HG02973 (cell line): ENCODE data around the gene NELL2.
A peak's percentile ranks its signal among the peaks of the same experiment; 100 is the strongest.
"Not testable (repeated sequence)": the region's sequence is repeated elsewhere in the genome, so short reads cannot be mapped to it uniquely, and the experiment has no call there.

ENCODE experiments used
- ATAC-seq: cut with Tn5 transposase; IDR thresholded peaks from one replicate; pipeline ENCODE4 v1.9.1; 2021; ENCODE audit warnings: moderate library complexity; ENCODE audit not compliant: unreplicated experiment

NELL2 gene

DNA sequence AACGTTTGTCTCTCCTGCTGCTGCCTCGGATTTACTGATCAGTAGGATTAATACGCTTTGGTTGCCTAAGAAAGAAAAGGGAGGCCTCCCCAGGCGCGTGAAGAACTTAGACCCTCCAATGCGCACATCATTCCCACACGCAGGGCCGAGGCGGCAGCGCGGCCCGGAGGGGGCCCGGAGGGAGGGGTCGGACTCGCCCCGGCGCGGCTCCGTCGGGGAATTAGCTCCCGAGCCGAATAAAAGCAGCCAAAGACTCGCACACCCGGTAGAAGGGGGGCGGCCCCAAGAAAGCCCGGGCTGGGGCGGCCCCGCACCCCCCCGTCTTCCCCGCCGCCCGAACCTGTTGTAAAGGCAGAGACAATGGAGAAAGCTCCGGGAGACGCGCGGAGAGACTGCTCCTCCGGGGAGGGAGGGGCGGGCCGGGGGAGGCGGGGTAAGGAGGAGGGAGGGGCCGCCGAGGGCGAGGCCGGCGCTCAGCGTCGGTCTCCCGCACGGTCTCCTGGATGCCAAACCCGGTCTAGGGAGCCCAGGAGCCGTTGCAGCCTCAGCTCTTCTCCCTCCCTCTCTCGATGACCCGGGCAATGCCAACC lies at the start of gene NELL2:
NELL2 (minus strand) TSS at position 362 of the 590 bp plus-strand sequence. CDS start 446 bp downstream, outside the sequence.
- ATAC-seq, result no peak

DNA sequence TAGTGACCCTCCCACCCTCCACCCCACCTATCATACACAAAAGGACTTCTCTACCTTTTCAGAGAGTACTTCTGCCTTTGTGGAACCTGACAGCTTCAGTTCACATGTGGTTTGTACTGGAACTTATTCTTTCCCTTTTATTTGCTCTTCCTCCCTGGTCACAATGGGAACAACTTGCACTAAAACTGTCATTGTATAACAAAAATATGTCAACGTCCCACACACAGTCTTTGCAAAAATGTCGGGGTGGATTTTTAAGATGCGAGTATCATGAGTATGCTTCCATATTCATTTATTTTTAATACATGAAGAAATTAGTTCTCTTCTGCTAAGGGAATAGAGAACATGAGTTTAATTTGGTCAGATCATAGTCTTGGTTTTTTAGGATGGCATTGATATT lies 45.6 kb upstream of the NELL2 start:
- ATAC-seq, result no peak

DNA sequence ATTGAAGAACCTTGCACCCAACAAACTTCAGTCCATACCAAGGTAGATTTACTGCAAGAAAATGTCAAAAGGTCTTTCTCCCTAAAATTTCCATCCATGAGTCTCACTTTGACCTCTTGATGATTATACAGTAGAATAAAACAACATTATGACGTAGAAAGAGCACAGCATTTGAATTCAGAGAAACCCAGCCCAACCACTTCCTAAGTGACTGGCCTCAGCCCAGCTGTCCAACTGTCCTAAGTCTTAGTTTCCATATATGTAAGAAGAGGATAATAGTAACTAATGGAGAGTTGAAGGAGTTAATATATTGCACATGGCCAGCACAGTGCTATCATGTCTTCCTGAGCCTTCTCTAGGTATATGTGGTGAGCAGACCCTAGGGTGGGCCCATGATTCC lies 41.0 kb upstream of the NELL2 start:
- ATAC-seq, result no peak

DNA sequence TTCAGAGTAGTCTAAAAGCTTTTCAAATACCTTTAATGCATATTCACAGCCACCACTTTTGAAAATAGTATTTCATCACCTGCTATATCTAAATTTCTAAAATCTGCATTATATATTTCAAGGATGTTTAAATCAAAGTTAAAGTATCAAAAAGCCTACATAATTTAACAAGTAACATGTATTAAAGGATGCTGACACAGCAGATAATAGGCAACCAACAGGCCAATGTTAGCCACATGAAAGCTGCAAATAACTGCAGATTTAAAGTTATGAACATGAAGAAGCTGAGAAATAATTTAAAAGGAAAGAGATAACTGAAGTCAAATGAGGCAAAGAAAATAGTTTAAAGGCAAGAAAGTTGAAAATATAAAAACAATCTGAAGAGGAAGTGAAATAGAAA lies 39.8 kb upstream of the NELL2 start:
- ATAC-seq, result no peak

DNA sequence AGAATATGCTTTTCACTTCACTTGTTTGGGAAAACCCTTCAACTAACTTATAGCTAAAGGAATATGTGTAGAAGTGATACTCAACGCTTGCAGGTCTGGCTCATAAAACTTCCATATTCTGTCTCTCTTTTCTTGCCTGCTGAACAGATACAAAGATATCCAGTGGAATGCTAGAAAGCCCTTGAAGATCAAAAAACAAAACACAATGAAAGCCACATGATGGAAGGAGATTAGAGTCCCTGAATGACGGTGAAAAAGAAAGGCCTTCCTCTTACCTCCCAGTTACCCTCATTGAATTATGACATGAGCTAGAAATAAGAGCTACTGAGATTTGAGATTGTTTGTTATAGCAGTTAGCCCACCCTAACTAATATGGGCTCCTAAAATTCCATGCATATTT lies 28.2 kb upstream of the NELL2 start:
- ATAC-seq, result no peak

DNA sequence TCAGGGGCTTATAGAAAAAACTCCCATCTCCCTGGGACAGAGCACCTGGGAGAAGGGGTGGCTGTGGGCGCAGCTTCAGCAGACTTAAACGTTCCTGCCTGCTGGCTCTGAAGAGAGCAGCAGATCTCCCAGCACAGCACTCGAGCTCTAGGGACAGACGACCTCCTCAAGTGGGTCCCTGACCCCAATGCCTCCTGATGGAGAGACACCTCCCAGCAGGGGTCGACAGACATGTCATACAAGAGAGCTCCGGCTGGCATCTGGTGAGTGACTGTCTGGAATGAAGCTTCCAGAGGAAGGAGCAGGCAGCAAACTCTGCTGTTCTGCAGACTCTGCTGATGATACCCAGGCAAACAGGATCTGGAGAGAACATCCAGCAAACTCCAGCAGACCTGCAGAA lies 22.0 kb upstream of the NELL2 start:
- not testable (repeated sequence) for ATAC-seq

DNA sequence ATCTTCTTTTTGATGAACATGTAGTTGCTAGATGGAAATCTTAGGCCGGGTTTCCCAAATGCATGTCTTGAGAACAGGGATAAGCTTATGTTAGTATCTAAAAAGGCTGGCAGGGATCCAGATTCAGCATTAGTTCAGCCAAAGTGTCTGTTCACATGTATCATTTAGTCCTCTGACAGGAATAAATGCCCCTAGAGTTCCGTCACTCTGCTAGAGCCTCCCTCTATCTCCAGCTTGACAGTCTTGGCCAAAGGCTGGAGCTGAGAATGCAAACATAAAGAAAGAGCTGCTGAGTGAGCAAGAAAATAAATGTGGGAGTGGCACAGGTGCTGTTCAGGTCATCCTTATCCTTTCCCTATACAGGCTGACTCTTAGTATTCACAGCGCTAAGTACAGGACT lies 13.8 kb upstream of the NELL2 start:
- no peak for ATAC-seq

DNA sequence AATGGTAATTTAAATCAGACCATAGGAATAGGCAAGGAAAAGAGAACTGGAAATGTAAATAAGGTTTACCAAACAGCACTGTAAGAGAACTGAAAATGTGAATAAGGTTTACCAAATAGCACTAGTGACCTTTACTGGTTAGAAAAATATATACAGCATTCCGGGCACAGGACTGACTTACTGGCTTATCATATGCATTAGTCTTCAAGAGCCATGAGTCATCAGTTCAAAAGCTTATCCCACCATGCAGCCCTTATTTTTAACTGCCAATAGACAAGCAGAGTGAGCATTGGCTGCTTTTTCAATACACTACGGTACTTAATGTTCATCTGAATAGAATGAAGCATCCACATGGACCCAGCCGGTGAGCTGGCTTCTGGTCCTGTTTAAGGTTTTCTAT lies 13.0 kb upstream of the NELL2 start:
- ATAC-seq, result no peak

DNA sequence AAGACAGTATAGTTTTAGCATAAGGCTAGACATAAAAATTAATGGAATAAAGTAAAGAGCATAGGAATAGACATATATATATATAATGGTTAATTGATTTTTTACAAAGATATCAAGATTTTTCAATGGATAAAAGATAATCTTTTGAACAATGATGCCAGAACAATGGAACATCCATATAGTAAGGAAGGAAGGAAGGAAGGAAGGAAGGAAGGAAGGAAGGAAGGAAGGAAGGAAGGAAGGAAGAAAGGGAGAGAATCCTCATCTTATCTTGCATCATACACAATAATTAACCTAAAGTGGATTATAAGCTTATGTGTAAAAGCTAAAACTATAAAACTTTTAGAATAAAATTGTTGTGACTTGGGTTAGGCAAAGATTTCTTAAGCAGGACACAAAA lies 9.8 kb upstream of the NELL2 start:
- ATAC-seq, result no peak

DNA sequence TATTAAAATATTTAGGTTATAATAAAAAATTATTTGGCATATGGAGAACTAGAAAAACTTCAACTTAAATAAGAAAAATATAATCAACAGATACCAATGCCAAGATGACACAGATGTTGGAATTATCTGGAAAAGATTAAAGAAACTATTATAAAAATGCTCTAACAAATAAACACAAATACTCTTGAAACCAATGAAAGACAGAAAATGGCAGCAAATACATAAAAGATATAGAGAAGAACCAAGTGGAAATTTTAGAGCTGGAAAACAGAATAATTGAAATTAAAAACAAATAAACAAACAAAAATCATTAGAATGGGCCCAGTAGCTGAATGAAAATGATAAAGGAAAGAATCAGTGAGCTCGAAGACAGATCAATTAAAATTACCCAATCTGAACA lies 5.1 kb upstream of the NELL2 start:
- no peak for ATAC-seq

DNA sequence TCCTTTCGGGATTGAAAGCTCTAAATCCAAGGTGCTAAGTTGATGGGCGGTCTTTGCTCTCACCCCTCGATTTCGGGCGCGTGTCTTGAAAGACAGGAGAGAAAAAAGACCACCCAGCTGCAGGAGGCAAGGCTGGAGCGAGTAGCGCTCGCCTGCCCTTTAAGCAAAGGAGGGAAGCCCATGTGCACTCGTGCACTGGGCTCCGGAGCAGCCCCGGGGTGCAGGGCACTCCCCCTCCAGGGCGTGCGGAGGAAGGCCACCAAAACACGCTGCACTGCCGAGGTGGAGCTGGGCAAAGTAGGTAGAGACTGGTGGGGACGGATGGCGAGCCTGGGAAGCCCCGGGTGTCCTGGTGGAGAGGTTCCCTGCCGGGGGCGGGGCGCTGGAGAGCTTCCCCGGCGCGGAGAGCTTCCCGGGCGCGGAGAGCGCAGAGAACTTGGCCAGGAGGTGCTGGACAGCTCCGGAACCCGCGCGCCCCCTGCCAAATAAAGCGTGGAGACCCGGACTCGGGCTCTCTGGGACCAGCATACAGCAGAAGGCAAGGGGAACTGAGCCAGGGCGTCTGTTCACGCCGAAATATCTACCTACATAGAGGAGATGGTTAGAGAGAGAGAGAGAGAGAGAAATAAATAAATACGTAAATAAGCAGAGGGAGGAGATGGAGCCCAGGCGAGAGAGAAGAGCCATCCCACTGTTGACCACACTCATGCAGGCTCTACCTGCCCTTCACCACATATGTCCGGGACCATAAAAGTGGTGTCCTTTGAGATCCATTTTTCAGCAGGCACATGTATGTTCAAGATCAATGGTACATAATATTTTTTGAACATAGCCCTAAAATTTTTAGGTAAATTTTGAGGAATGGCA lies 662 bp upstream of the NELL2 start:
- no peak for ATAC-seq

DNA sequence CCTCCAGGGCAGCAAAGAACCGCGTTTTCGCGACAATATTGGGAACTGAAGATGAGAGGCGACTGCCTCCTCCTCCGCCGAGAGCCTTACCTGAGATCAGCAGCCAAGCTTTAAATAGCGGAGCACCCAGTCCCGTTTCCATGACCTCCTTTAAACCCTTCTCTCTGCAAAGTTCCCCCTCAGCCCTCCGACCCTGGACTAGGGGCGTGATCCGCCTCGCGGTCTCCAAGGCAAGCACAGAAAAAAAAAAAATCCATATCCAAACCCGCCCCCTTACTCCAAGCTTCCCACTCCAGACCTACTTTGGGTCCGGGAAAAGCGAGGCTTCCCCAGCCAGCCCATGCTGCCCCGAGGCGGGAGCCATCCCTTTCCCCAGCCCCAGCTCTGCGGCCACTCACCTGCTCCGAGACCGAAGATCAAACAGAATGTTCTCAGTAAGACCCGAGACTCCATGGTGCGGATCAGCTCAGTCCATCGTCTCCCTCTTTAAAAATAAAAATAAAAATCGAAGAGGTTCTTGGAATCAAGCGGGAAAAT lies 630 bp downstream of the NELL2 start:
- ATAC-seq, result no peak

DNA sequence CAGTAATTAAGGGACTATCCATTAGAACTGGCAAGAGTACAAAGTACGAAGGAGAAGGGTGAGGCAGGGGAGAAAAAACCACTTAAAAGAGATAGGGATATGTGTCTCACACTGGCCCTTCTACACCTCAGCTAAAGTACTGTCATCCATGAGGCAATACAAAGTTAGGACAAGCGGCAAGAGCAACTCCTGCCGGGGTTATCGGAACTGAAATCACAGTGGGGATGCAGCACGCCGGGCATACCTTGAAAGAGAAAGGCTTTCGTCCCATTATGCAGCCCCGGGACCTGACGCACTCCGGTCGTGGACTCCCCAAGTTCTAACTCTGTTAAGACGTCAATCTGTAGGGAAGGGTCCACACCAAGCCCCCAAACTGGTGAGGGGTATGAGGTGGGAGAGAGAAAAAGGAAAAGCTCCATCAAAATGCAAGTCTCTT lies 1.1 kb downstream of the NELL2 start:
- ATAC-seq, result no peak

DNA sequence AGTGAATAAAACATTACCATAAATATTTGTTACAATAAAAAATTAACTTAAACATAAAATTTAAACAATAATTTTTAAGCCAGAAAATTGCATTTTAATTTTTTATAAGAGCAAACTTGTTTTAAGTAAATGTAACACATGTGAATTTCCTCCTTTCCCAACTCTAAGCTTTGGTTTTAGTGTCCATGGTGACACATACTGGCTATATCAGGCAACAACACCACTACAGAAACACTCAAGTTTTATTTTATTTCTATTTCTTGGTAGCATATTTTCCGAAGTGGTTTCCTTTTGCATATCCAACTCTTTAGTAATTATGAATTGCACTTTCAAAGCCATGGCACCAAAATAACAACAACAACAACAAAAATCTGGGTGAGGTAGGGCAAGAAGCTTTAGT lies 2.2 kb downstream of the NELL2 start:
- no peak for ATAC-seq

DNA sequence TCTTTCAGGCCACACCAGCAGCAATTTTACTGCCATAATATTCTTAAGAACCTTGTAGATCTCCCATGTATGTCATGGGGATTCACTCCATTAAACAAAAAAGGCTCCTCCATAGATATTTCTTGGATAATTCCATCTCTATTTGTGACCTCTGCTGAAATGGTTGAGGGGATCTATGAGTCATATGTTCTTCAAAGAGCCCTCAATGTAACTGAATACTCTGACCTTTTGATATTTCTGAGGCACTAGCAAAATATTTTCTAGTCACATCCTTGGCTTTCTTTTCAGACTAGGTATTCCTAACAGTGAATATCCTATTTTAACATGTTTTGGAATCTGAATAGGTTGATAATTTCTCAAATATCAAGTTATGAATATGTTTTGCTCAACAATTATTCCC lies 6.6 kb downstream of the NELL2 start:
- no peak for ATAC-seq

DNA sequence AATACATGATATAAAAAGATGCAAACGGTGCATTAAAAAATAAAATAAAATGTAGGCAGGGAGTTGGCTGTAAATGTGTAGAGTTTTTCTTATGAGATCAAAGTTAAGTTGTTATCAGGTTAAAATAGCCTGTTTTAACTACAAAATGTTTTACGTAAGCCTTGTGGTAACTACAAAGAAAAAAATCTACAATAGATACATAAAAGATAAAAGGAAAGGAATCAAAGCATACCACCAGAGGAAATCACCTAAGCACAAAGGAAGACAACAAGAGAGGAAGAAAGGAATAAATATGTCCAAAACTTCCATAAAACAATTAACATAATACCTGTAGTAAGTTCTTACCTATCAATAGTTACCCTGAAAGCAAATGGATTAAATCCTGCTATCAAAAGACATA lies 12.2 kb downstream of the NELL2 start:
- no peak for ATAC-seq

DNA sequence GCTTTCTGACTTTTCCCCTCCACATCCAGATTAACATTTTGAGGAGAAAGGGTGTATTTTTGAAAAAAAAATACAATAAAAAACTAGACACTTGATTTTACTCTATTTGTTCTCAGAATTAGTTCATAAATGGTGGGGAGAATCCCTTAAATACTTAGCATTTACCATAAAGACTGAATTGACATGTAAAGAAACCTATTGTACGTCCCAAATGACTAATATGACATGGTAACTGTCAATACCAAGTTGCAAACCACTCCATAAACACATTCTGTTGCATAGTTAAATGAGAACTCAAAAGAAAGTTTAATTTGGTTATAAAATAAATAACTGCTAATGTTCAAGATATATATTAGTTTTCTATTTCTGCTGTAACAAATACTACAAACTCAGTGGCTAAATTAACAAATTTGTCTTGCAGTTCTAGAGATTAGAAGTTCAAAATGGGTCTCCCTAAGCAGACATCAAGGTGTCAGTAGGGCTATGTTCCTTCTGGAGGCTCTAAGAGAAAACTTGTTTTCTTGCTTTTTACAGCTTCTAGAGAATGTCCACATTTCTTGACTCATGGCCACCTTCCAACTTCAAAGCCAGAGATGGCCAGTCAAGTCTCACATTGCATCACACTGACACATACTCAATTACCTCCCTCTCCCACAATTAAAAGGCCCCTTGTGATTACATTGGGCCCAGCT lies 16.0 kb downstream of the NELL2 start:
- ATAC-seq, result no peak

DNA sequence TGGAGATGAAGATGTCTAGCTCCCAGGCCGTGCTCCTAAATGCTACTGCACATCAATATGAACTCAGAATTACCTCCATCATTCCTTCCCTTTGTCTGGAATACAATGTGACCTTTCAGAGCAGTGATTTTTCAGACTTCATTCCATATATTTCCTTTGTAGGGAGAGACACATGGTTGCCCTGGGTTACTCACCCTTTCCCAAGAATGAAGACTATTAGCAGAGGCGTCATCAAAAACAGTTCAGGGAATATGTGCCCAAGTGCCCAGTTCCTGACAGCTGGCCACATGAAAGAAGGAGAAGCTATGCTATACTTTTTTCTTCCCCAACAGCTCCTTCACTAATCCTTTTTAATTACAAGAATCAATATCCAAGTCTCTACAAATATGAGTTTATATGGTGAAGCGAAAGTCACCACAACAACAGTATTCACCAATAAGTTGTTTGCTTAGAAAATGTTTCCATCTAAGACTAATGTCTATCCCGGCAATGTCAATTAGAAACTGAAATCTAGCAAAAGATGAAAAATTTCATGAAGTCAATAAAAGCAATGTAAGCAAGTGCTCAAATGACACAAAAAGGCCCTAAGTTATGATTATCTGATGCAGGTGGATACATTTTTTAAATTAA lies 17.8 kb downstream of the NELL2 start:
- ATAC-seq, result no peak

DNA sequence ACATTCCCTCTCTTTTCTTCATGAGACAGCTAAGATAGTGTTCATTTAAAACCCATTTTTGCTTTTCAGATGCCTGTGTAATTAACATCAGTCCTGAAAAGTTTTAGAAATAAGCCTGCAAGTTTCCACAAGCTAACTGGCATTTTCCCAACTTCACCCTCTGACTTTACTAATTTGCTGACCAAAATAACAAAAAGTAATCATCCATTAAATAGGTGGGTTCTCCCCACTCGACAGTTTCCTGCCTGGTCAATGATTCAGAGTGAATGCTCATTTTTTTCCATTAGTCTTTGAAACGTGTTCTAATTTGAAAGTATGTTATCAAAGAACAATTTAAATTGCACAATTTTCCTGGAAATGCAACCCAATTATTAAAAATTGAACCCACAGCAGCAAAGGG lies 23.6 kb downstream of the NELL2 start:
- no peak for ATAC-seq

DNA sequence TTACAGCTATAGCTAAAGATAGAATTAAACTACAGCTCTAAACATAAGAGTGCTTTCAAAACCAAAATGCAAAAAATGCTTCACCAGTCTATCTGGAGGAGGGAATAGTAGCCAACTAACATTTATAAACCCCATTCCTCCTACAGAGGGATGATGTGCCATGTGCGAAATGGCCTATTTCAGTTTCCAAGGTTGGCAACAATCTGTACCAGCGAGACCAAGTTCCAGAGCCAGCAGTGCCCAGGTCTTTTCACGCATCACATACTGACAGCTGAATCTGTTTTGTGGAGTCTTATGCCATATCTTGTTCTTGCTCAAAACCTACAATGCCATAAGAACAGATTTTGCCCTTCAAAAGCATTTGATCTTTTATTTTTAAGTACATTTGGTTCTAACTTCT lies 24.5 kb downstream of the NELL2 start:
- no peak for ATAC-seq

DNA sequence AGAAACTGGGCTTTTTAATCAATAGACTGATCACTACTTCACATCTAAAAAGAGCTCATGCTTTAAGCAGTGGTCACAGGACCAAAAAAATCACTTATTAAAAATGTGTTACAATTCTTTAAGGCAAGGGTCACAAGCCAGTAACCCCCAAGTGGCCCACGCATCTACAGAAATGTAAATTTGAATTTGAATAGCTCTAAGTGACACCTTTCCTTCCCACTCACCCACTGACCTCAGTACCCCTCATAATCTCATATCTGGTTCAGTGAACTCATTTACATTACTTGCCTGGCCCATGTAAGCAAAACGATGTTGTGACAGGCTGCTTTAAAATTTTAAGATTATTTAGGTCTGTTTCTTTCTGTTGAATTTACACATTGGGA lies 27.4 kb downstream of the NELL2 start:
- ATAC-seq, result peak; percentile 66
